HG03575 (cell line): ENCODE measurements around the gene LRP4.
"Not testable (repeated sequence)": the region's sequence is repeated elsewhere in the genome, so short reads cannot be mapped to it uniquely, and the experiment has no call there.

Source experiments
- ATAC-seq: cut with Tn5 transposase; IDR thresholded peaks from one replicate; pipeline ENCODE4 v1.9.1; 2021; ENCODE audit not compliant: unreplicated experiment, insufficient number of reproducible peaks, low FRiP score; ENCODE audit errors: extremely low read depth

Gene LRP4

GRCh38 chr11:46918083-46918787, at the start of gene LRP4:
Gene LRP4 (minus strand): TSS chr11:46918550. CDS start chr11:46918379, 171 bp downstream.
- no peak for ATAC-seq

GRCh38 chr11:46967962-46968361, 49.6 kb upstream of the LRP4 start:
- no peak for ATAC-seq

- no peak for ATAC-seq
These were observed 48.4 kb upstream of the LRP4 start for GRCh38 chr11:46966773-46967172.

- ATAC-seq: no peak
These were observed 45.5 kb upstream of the LRP4 start for GRCh38 chr11:46963844-46964243.

GRCh38 chr11:46961886-46962285, 43.5 kb upstream of the LRP4 start:
- not testable (repeated sequence) for ATAC-seq

GRCh38 chr11:46961041-46961440, 42.7 kb upstream of the LRP4 start:
- ATAC-seq: no peak

GRCh38 chr11:46958777-46959176, 40.4 kb upstream of the LRP4 start:
- ATAC-seq: no peak

- ATAC-seq: no peak
These were observed 34.7 kb upstream of the LRP4 start for GRCh38 chr11:46953093-46953492.

- ATAC-seq: no peak
These were observed 34.2 kb upstream of the LRP4 start for GRCh38 chr11:46952553-46952952.

- ATAC-seq: no peak
These were observed 33.5 kb upstream of the LRP4 start for GRCh38 chr11:46951864-46952263.

GRCh38 chr11:46949297-46949696, 30.9 kb upstream of the LRP4 start:
- ATAC-seq: no peak

GRCh38 chr11:46948378-46949131, 30.2 kb upstream of the LRP4 start:
- ATAC-seq: no peak

- no peak for ATAC-seq
These were observed 29.2 kb upstream of the LRP4 start for GRCh38 chr11:46947399-46948077.

GRCh38 chr11:46944356-46945075, 26.2 kb upstream of the LRP4 start:
- no peak for ATAC-seq

- no peak for ATAC-seq
These were observed 23.8 kb upstream of the LRP4 start for GRCh38 chr11:46942172-46942571.

GRCh38 chr11:46936138-46937110, 18.1 kb upstream of the LRP4 start, which contains the start of gene CSTPP1:
Gene CSTPP1 (plus strand): TSS chr11:46936761. CDS start chr11:46936806, 45 bp downstream.
- ATAC-seq: peak; percentile 44

GRCh38 chr11:46930089-46930488, 11.7 kb upstream of the LRP4 start:
- no peak for ATAC-seq

GRCh38 chr11:46928701-46929100, 10.4 kb upstream of the LRP4 start:
- ATAC-seq: not testable (repeated sequence)
